Testis (tissue), 2 donors: ENCODE measurements around the gene CDKN1C.

Experiments
- POLR2A ChIP-seq: fragments of 450-650 bp; IDR thresholded peaks from one replicate; pipeline ENCODE4 v1.6.1; 2017; ENCODE audit warnings: antibody characterized with exemption, mild to moderate bottlenecking, moderate library complexity
- TF ChIP-seq, protein P1 (sequence below), 3 experiments: fragments of 450-650 bp in 2 of 3; fragments of 200-600 bp in 1 of 3; sonication (generic) in 1 of 3; IDR thresholded peaks; one replicate each; pipeline ENCODE4 v1.5.1; 2016 to 2019; ENCODE audit warnings: antibody characterized with exemption in 3 of 3, mild to moderate bottlenecking in 2 of 3, moderate library complexity in 1 of 3

DNA sequence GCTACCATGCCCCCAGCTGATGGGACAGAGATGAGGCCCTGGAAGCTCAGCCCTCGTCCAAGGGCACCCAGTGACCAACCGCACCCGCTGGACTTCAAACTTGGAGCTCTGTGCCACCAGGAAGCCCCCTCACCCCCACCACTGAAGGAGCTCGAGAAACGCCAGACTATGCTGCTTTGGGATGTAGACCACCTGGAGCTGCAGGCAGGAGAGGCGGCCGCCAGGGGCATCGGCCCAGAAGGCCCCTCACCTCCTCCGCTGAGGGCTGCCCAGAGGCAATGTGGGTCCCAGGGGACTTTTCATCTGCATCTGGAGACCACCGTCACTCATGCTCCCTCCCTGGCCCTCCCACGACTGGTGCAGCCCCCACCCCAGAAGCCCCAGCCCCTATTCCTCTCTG lies 28.3 kb downstream of the CDKN1C start:
- TF ChIP-seq, protein P1, sequence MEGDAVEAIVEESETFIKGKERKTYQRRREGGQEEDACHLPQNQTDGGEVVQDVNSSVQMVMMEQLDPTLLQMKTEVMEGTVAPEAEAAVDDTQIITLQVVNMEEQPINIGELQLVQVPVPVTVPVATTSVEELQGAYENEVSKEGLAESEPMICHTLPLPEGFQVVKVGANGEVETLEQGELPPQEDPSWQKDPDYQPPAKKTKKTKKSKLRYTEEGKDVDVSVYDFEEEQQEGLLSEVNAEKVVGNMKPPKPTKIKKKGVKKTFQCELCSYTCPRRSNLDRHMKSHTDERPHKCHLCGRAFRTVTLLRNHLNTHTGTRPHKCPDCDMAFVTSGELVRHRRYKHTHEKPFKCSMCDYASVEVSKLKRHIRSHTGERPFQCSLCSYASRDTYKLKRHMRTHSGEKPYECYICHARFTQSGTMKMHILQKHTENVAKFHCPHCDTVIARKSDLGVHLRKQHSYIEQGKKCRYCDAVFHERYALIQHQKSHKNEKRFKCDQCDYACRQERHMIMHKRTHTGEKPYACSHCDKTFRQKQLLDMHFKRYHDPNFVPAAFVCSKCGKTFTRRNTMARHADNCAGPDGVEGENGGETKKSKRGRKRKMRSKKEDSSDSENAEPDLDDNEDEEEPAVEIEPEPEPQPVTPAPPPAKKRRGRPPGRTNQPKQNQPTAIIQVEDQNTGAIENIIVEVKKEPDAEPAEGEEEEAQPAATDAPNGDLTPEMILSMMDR (IDR thresholded peaks at IDR 0.05): no peak
- TF ChIP-seq POLR2A: no peak
